Left renal pelvis (tissue), 4 donors: ENCODE results near the gene CDK17. TPM values are rescaled to one million over a fixed set of nuclear protein-coding genes. Genes with fewer than 3 reads are reported as not detected.
"Not testable (repeated sequence)": the region's sequence is repeated elsewhere in the genome, so short reads cannot be mapped to it uniquely, and the experiment has no call there.

ENCODE experiments used
- DNase-seq, 4 donors: peaks; one replicate each; pipeline ENCODE4 v3.0.0-alpha.2; 2013; ENCODE audit warnings: low read depth in 4 of 4, low spot score in 3 of 4
- polyA plus RNA-seq, 4 donors: library from polyadenylated mRNA; unstranded; fragments of 120-200 nt; gene quantifications; one replicate each; pipeline ENCODE4 v1.2.1, GENCODE V29; 2013; ENCODE audit not compliant: insufficient read length in 4 of 4

CDK17 gene
- 10 to 100 TPM; 30.3 to 44.1 (median 38.7) TPM for polyA plus RNA-seq

- DNase-seq: peak; percentile 71 to 77 (median 72)
Observed at GRCh38 chr12:96399919-96400630, at the start of gene CDK17. Gene CDK17, minus strand, starts transcription at chr12:96400439. Its CDS starts 65,603 bp downstream, at chr12:96334836.

GRCh38 chr12:96448300-96448699 is 48.1 kb upstream of the CDK17 start:
- no peak for DNase-seq

GRCh38 chr12:96447256-96447655 is 47.0 kb upstream of the CDK17 start:
- no peak for DNase-seq

- DNase-seq: no peak
Observed at GRCh38 chr12:96445691-96446583, 45.7 kb upstream of the CDK17 start.

GRCh38 chr12:96444399-96444798 is 44.2 kb upstream of the CDK17 start:
- no peak for DNase-seq

- DNase-seq: no peak
Observed at GRCh38 chr12:96442906-96443305, 42.7 kb upstream of the CDK17 start.

- DNase-seq: no peak
Observed at GRCh38 chr12:96441816-96442215, 41.6 kb upstream of the CDK17 start.

- DNase-seq: no peak
Observed at GRCh38 chr12:96438330-96438729, 38.1 kb upstream of the CDK17 start.

GRCh38 chr12:96437171-96437445 is 36.9 kb upstream of the CDK17 start:
- no peak for DNase-seq

GRCh38 chr12:96436366-96437170 is 36.3 kb upstream of the CDK17 start:
- no peak for DNase-seq

GRCh38 chr12:96434107-96434506 is 33.9 kb upstream of the CDK17 start:
- no peak for DNase-seq

GRCh38 chr12:96432496-96433321 is 32.5 kb upstream of the CDK17 start:
- DNase-seq: not testable (repeated sequence)

- no peak for DNase-seq
Observed at GRCh38 chr12:96431067-96431466, 30.8 kb upstream of the CDK17 start.

- no peak for DNase-seq
Observed at GRCh38 chr12:96427269-96427729, 27.1 kb upstream of the CDK17 start.

- DNase-seq: no peak
Observed at GRCh38 chr12:96425951-96426350, 25.7 kb upstream of the CDK17 start.

- DNase-seq: no peak
Observed at GRCh38 chr12:96425321-96425720, 25.1 kb upstream of the CDK17 start.

GRCh38 chr12:96424601-96425000 is 24.4 kb upstream of the CDK17 start:
- DNase-seq: no peak

GRCh38 chr12:96422192-96422591 is 22.0 kb upstream of the CDK17 start:
- no peak for DNase-seq

GRCh38 chr12:96421014-96421413 is 20.8 kb upstream of the CDK17 start:
- no peak for DNase-seq

- no peak for DNase-seq
Observed at GRCh38 chr12:96420277-96420835, 20.1 kb upstream of the CDK17 start.
